Measurements from ENCODE around the gene SPOUT1.

Gene SPOUT1

DNA sequence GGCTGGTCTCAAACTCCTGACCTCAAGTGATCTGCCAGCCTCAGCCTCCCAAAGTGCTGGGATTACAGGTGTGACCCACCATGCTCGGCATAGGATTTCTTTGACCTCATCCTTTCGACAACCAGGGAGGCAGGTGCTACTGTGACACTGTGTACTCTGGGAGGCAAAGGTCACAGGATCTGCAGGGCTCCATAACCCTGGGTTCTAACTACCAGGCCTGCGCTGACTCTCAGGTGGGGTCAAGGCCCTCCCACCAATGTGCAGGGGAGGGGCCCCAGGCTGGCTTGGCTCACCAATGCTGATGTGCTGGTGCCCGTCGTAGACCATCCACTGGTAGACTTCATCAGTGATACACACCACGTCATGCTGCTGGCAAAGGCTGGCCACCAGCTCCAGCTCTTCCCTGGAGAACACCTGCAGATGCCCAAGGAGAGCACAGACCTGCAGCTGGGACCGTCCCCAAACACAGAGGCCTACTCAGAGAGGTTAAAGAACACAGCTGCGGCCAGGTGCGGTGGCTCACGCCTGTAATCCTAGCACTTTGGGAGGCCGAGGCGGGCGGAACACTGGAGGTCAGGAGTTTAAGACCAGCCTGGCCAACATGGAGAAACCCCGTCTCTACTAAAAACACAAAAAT is 7.0 kb upstream of the SPOUT1 start:
- no peak overlapping the region for H3K27ac ChIP-seq (ENCODE audit: low read depth, low read length)
- H3K27me3 ChIP-seq (ENCODE audit: control insufficient read depth, insufficient read depth, low read length): no peaks in the 10 kb centered on the region

DNA sequence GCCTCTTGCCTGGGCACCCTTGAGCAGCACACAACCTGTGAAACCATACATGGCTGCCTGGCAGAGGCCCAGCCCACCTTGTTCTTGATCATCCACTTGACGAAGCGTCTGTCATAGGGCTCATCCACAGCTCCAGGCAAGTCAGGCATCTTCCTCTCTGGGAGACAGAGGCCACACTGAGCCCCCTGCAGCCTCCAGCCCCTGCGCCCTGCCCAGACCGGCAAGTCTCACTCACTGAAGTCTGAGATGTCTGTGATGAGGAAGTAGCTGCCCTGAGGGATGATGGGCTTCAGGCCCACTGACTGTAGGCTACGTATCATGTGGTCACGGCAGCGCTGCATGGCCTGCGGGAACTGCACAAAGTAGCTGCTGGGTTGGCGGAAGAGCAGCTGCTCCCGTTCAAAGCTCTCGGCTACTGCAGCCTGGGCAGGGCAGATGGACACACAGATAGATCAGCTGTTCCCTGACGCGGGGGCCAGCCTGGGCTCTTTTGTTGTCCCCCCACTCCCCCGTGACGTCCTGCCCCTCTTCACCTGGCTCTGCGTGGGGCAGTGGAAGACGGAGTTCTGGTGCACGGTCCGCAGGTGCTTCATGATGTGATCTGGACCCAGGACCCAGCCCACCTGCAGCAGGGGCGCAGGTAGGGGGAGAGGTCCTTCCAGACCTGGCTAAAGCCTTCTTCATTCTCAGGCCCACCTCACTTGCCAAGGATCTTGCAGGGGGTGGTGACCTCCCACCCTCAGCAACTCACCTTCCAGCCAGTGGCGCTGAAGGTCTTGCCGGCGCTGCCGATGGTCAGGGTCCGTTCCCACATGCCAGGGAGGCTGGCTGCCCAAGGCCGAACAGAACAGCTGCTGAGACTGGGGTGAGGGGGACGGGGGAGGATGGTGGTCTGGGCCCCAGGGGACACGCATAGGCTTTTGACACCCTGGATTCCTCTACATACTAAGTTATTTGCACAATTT is 5.9 kb upstream of the SPOUT1 start:
- Histone ChIP-seq H3K27ac (ENCODE audit: low read depth, low read length) (no peak overlapping the region), H3K4me3 (ENCODE audit: low read depth, low read length) (no peak overlapping the region), H3K9me3 (ENCODE audit: control insufficient read depth, insufficient read depth, low read length) (no peaks in the 10 kb centered on the region), H3K36me3 (ENCODE audit: control insufficient read depth, insufficient read depth, low read length) (peaks cover 36% of the 10 kb centered on the region), H3K4me1 (ENCODE audit: control insufficient read depth, insufficient read depth, low read length) (no peaks in the 10 kb centered on the region), H3K27me3 (ENCODE audit: control insufficient read depth, insufficient read depth, low read length) (no peaks in the 10 kb centered on the region), H3K9ac (ENCODE audit: low read depth, low read length) (no peak overlapping the region)

More for the DNA sequence above, 7.0 kb upstream of the SPOUT1 start:
- H3K36me3 ChIP-seq (ENCODE audit: control insufficient read depth, insufficient read depth, low read length): peaks cover 36% of the 10 kb centered on the region
- no peaks in the 10 kb centered on the region for H3K4me1 ChIP-seq (ENCODE audit: control insufficient read depth, insufficient read depth, low read length)
- no peak overlapping the region for H3K9ac ChIP-seq (ENCODE audit: low read depth, low read length)
- no peaks in the 10 kb centered on the region for H3K9me3 ChIP-seq (ENCODE audit: control insufficient read depth, insufficient read depth, low read length)
- H3K4me3 ChIP-seq (ENCODE audit: low read depth, low read length): no peak overlapping the region

DNA sequence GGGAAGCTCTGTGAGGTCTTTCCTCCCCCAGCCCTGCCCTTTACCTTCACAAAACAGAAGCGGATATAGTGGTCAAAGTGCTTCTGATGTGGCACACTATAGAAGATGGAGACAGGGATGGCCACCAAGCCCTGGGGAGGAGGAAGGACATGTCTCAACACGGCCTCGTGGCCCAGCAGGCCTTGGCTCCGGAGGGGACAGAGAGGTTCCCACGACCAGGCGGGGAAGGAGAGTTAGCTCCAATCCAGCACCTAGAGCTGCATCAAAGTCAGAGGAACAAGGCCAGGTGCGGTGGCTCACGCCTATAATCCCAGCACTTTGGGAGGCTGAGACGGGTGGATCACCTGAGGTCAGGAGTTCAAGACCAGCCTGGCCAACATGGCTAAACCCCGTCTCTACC is 4.1 kb upstream of the SPOUT1 start:
- Histone ChIP-seq H3K36me3 (ENCODE audit: control insufficient read depth, insufficient read depth, low read length) (peaks cover 36% of the 10 kb centered on the region), H3K27me3 (ENCODE audit: control insufficient read depth, insufficient read depth, low read length) (no peaks in the 10 kb centered on the region), H3K9ac (ENCODE audit: low read depth, low read length) (no peak overlapping the region), H3K4me3 (ENCODE audit: low read depth, low read length) (no peak overlapping the region), H3K9me3 (ENCODE audit: control insufficient read depth, insufficient read depth, low read length) (no peaks in the 10 kb centered on the region), H3K27ac (ENCODE audit: low read depth, low read length) (no peak overlapping the region), H3K4me1 (ENCODE audit: control insufficient read depth, insufficient read depth, low read length) (peaks cover 3% of the 10 kb centered on the region; the same call in 1 of the 2 replicates)

DNA sequence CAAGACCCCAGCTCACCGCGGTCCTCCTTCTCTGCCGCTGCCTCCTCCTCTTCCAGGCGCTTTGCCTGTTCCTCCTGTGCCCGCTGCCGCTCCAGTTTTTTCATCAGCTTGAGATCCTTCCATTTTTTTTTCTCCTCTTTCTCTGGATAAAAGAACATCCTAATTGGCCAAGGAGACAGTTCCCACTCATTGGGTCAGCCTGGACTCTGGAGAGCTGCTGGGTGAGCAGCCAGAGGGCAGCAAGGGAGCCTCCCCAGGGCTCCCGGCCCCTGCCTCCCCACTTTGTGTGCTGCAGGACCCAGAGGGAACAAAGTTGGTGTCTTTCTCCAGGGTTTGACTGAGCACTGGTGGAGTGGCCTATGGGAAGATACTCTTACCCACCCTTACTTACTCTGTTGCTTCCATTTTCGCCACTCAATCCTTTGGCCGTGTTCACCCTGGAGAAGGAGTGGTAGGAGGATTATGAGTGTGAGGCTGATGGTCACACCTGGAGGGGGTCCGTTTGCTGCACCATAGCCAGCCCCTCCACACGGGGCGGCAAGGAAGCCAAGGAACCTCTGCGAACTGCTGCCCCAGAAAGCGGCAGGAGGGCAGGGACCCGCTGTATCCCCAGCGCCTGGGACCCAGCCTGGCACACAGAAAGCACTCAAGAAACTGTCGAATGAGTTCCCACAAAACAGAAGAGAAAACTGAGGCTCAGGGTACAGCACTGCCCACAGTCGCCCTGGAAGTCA is 708 bp downstream of the SPOUT1 start:
- Histone ChIP-seq H3K27ac (ENCODE audit: low read depth, low read length) (peak overlapping the region; percentile 87), H3K36me3 (ENCODE audit: control insufficient read depth, insufficient read depth, low read length) (peaks cover 57% of the 10 kb centered on the region), H3K4me1 (ENCODE audit: control insufficient read depth, insufficient read depth, low read length) (peaks cover 5% of the 10 kb centered on the region; the same call in 1 of the 2 replicates), H3K9ac (ENCODE audit: low read depth, low read length) (peak overlapping the region; percentile 88), H3K4me3 (ENCODE audit: low read depth, low read length) (peak overlapping the region; percentile 97), H3K27me3 (ENCODE audit: control insufficient read depth, insufficient read depth, low read length) (no peaks in the 10 kb centered on the region), H3K9me3 (ENCODE audit: control insufficient read depth, insufficient read depth, low read length) (no peaks in the 10 kb centered on the region)

DNA sequence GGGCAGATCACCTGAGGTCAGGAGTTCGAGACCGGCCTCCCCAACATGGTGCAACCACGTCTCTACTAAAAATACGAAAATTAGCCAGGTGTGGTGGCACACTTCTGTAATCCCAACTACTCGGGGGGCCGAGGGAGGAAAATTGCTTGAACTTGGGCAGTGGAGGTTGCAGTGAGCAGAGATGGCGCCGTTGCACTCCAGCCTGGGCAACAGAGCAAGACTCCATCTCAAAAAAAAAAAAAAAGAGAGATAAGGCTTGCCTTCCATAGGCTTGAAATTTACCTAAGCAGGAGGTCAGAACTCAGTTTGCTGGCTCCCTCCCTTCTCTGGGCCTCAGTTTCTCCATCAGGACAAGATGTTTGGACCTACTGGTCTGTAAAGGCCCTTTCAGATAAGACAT is 1.3 kb downstream of the SPOUT1 start:
- H3K4me1 ChIP-seq (ENCODE audit: control insufficient read depth, insufficient read depth, low read length): peaks cover 5% of the 10 kb centered on the region; the same call in 1 of the 2 replicates
- H3K27ac ChIP-seq (ENCODE audit: low read depth, low read length): no peak overlapping the region
- H3K9me3 ChIP-seq (ENCODE audit: control insufficient read depth, insufficient read depth, low read length): no peaks in the 10 kb centered on the region
- H3K27me3 ChIP-seq (ENCODE audit: control insufficient read depth, insufficient read depth, low read length): no peaks in the 10 kb centered on the region
- H3K9ac ChIP-seq (ENCODE audit: low read depth, low read length): no peak overlapping the region
- H3K36me3 ChIP-seq (ENCODE audit: control insufficient read depth, insufficient read depth, low read length): peaks cover 58% of the 10 kb centered on the region
- H3K4me3 ChIP-seq (ENCODE audit: low read depth, low read length): peak overlapping the region; percentile 97; the same call in 1 of the 2 replicates

DNA sequence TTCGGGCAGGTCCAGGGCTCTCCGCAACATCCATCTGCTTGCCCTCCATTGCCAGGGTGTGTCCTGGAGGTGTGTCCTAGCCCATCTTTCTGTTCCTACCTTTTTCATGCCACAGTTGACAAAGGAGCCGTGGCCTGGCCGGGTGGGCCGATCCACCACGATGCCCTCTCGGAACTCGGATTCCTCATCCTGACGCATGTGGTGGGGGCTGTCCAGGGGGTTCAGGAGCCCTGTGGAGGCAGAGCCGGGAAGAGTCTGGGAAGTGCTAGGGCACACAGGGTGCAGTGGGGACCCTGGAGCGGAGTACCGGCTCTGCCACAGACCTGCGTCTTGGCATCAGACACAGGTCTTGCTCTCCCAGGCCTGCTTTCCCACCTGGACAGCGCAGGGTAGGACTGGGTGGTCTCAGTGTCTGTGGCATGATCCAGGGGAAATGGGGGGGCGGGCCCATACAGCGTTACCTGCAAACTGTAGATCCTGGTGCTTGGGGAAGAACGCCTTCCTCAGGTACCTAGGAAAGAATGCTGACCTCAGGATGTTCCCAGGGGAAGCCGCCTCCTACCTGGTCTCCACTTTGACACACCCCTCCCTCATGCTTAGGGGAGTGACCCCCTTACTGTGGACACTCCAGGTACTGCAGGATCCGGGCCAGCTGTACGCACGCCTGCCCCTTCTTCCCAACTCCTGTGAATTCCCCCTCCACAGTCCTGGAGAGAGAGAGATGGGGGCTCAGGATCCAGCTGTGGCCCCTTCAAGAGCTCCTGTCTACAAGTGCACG is 3.5 kb downstream of the SPOUT1 start:
- no peak overlapping the region for H3K9ac ChIP-seq (ENCODE audit: low read depth, low read length)
- no peaks in the 10 kb centered on the region for H3K9me3 ChIP-seq (ENCODE audit: control insufficient read depth, insufficient read depth, low read length)
- peaks cover 5% of the 10 kb centered on the region; the same call in 1 of the 2 replicates for H3K4me1 ChIP-seq (ENCODE audit: control insufficient read depth, insufficient read depth, low read length)
- no peak overlapping the region for H3K27ac ChIP-seq (ENCODE audit: low read depth, low read length)
- H3K4me3 ChIP-seq (ENCODE audit: low read depth, low read length): no peak overlapping the region
- H3K27me3 ChIP-seq (ENCODE audit: control insufficient read depth, insufficient read depth, low read length): no peaks in the 10 kb centered on the region
- H3K36me3 ChIP-seq (ENCODE audit: control insufficient read depth, insufficient read depth, low read length): peaks cover 71% of the 10 kb centered on the region

DNA sequence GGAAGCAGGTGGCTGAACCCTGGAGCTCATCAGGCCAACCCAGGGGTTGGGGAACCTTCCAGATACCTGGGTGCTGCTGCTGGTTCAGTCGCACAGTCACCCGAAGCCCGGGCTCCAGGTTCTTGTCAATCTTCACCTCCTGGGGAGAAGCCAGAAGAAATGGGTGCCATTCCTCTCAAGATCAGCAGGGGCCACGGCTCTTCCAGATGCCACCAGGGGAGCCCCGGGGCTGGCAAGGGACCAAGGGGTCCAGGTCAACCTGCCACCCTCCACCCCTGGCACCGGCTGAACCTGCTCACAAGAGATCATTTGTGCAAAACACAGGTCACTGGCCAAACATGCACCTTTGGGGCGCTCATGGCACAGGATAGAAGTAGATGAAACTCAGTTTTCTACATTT is 4.7 kb downstream of the SPOUT1 start:
- Histone ChIP-seq H3K36me3 (ENCODE audit: control insufficient read depth, insufficient read depth, low read length) (peaks cover 71% of the 10 kb centered on the region), H3K27ac (ENCODE audit: low read depth, low read length) (no peak overlapping the region), H3K9ac (ENCODE audit: low read depth, low read length) (no peak overlapping the region), H3K4me1 (ENCODE audit: control insufficient read depth, insufficient read depth, low read length) (peaks cover 5% of the 10 kb centered on the region; the same call in 1 of the 2 replicates), H3K27me3 (ENCODE audit: control insufficient read depth, insufficient read depth, low read length) (no peaks in the 10 kb centered on the region), H3K4me3 (ENCODE audit: low read depth, low read length) (no peak overlapping the region), H3K9me3 (ENCODE audit: control insufficient read depth, insufficient read depth, low read length) (no peaks in the 10 kb centered on the region)

DNA sequence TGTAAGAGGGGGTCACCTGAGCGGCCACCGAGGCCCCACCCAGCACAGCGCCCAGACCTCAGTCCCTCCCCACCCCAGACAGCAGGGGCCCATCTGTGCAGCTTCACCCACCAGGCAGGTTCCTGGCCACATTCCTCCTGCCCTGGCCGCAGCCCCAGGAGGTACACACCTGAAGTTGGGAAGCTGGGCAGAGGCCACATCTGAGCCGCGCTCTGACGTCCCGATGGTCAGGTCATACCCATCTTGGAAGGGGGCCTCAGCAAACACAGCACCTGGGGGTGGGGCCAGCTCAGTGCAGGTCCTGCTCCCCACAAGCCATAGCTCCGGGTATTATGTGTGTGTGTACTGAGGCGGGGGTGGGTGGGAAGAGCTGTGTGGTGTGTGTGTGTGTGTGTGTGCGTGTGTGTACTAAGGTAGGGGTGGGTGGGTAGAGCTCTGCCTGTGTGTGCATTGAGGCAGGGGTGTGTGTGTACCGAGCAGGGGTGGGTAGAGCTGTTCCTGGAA is 5.6 kb downstream of the SPOUT1 start:
- H3K27ac ChIP-seq (ENCODE audit: low read depth, low read length): no peak overlapping the region
- H3K9ac ChIP-seq (ENCODE audit: low read depth, low read length): no peak overlapping the region
- H3K4me1 ChIP-seq (ENCODE audit: control insufficient read depth, insufficient read depth, low read length): peaks cover 4% of the 10 kb centered on the region; the same call in 1 of the 2 replicates
- no peak overlapping the region for H3K4me3 ChIP-seq (ENCODE audit: low read depth, low read length)
- H3K9me3 ChIP-seq (ENCODE audit: control insufficient read depth, insufficient read depth, low read length): no peaks in the 10 kb centered on the region
- H3K36me3 ChIP-seq (ENCODE audit: control insufficient read depth, insufficient read depth, low read length): peaks cover 71% of the 10 kb centered on the region
- no peaks in the 10 kb centered on the region for H3K27me3 ChIP-seq (ENCODE audit: control insufficient read depth, insufficient read depth, low read length)

DNA sequence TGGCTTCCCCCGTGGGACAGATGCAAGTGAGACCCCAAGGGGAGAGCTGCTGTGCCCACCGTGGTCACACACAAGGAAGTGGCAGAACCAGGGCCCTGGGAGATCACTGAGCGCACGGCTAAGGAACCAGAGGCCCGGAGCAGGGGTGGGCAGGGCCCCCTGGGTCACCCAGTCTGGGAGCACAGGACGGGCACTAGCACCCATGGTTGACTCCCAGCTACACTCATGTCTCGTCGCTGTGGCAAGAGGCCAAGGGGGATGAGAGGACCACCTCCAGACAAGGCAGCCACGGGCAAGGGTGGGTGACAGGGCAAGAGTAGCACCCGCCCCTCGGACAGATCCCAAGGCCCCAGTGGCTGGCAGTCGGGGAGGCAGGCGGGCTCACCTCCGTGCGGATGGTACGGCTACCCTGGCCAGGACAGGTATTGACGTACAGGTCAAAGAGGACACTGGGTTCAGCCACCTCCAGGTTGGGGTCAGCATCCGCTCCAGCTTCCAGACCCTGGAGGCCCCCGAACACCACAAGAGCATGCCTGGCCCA is 6.2 kb downstream of the SPOUT1 start:
- H3K4me3 ChIP-seq (ENCODE audit: low read depth, low read length): no peak overlapping the region
- peaks cover 71% of the 10 kb centered on the region for H3K36me3 ChIP-seq (ENCODE audit: control insufficient read depth, insufficient read depth, low read length)
- no peaks in the 10 kb centered on the region for H3K4me1 ChIP-seq (ENCODE audit: control insufficient read depth, insufficient read depth, low read length)
- H3K27me3 ChIP-seq (ENCODE audit: control insufficient read depth, insufficient read depth, low read length): no peaks in the 10 kb centered on the region
- H3K9ac ChIP-seq (ENCODE audit: low read depth, low read length): no peak overlapping the region
- no peaks in the 10 kb centered on the region for H3K9me3 ChIP-seq (ENCODE audit: control insufficient read depth, insufficient read depth, low read length)
- H3K27ac ChIP-seq (ENCODE audit: low read depth, low read length): no peak overlapping the region
